DMS153 (cell line): Measurements from ENCODE around the gene FOXP1.
A peak's percentile ranks its signal among the peaks of the same experiment; 100 is the strongest.

Experiments used
- DNase-seq: peaks from one replicate; lab custom pipeline; 2025; lab: John Stamatoyannopoulos, UW

FOXP1 gene

GRCh38 chr3:71583566-71584393, at the start of gene FOXP1:
Gene FOXP1, minus strand, starts transcription at chr3:71583728. Its CDS starts 385,347 bp downstream, at chr3:71198381.
- DNase-seq, result peak; percentile 68

- no peak for DNase-seq
Measured at GRCh38 chr3:71629711-71630110, 46.2 kb upstream of the FOXP1 start.

- DNase-seq, result no peak
Measured at GRCh38 chr3:71629289-71629688, 45.8 kb upstream of the FOXP1 start.

- no peak for DNase-seq
Measured at GRCh38 chr3:71628522-71628921, 45.0 kb upstream of the FOXP1 start.

GRCh38 chr3:71625676-71626075, 42.1 kb upstream of the FOXP1 start:
- DNase-seq, result no peak

- DNase-seq, result no peak
Measured at GRCh38 chr3:71621825-71622537, 38.5 kb upstream of the FOXP1 start.

GRCh38 chr3:71618538-71618937, 35.0 kb upstream of the FOXP1 start:
- no peak for DNase-seq

- DNase-seq, result no peak
Measured at GRCh38 chr3:71616571-71617021, 33.1 kb upstream of the FOXP1 start.

- no peak for DNase-seq
Measured at GRCh38 chr3:71614869-71615268, 31.3 kb upstream of the FOXP1 start.

- no peak for DNase-seq
Measured at GRCh38 chr3:71614426-71614825, 30.9 kb upstream of the FOXP1 start.

- DNase-seq, result no peak
Measured at GRCh38 chr3:71611099-71611498, 27.6 kb upstream of the FOXP1 start.

GRCh38 chr3:71607364-71607763, 23.8 kb upstream of the FOXP1 start:
- DNase-seq, result no peak

GRCh38 chr3:71606582-71606981, 23.1 kb upstream of the FOXP1 start:
- DNase-seq, result no peak

GRCh38 chr3:71602256-71602655, 18.7 kb upstream of the FOXP1 start:
- no peak for DNase-seq

- DNase-seq, result no peak
Measured at GRCh38 chr3:71601811-71602210, 18.3 kb upstream of the FOXP1 start.

GRCh38 chr3:71600646-71601288, 17.2 kb upstream of the FOXP1 start:
- no peak for DNase-seq

- no peak for DNase-seq
Measured at GRCh38 chr3:71599416-71599815, 15.9 kb upstream of the FOXP1 start.

GRCh38 chr3:71598292-71598691, 14.8 kb upstream of the FOXP1 start:
- no peak for DNase-seq

- no peak for DNase-seq
Measured at GRCh38 chr3:71597286-71597685, 13.8 kb upstream of the FOXP1 start.

GRCh38 chr3:71593106-71593505, 9.6 kb upstream of the FOXP1 start:
- no peak for DNase-seq

- DNase-seq, result no peak
Measured at GRCh38 chr3:71591101-71591500, 7.6 kb upstream of the FOXP1 start.

GRCh38 chr3:71589132-71589531, 5.6 kb upstream of the FOXP1 start:
- peak; percentile 36 for DNase-seq

GRCh38 chr3:71587958-71588357, 4.4 kb upstream of the FOXP1 start:
- DNase-seq, result no peak
